ENCODE measurements around the gene ASB1.

The ASB1 gene

GRCh38 chr2:238498691-238499295, 72.1 kb downstream of the ASB1 start:
- no peak overlapping the region for H2AFZ ChIP-seq (ENCODE audit: low read length)
- H3F3A ChIP-seq (ENCODE audit: insufficient read depth, low read length), result no peaks in the 10 kb centered on the region
- no peak overlapping the region for H3K4me2 ChIP-seq (ENCODE audit: low read length)
- no peaks in the 10 kb centered on the region for H3K79me2 ChIP-seq (ENCODE audit: insufficient read depth, low read length)
- H3K9me3 ChIP-seq (ENCODE audit: low read length), result no peaks in the 10 kb centered on the region
- H3K4me3 ChIP-seq (ENCODE audit: low read depth, low read length, poor library complexity, severe bottlenecking), result no peak overlapping the region
- H3K27me3 ChIP-seq (ENCODE audit: insufficient read depth, low read length), result no peaks in the 10 kb centered on the region
- H3K4me1 ChIP-seq (ENCODE audit: insufficient read depth, low read length, severe bottlenecking), result peaks cover 11% of the 10 kb centered on the region
- no peak overlapping the region for H3K27ac ChIP-seq (ENCODE audit: low read depth, low read length, poor library complexity, severe bottlenecking)
- TF ChIP-seq EZH2 (IDR thresholded peaks at IDR 0.05; ENCODE audit: borderline replicate concordance, low read length), result no peak
- TF ChIP-seq, protein P1, sequence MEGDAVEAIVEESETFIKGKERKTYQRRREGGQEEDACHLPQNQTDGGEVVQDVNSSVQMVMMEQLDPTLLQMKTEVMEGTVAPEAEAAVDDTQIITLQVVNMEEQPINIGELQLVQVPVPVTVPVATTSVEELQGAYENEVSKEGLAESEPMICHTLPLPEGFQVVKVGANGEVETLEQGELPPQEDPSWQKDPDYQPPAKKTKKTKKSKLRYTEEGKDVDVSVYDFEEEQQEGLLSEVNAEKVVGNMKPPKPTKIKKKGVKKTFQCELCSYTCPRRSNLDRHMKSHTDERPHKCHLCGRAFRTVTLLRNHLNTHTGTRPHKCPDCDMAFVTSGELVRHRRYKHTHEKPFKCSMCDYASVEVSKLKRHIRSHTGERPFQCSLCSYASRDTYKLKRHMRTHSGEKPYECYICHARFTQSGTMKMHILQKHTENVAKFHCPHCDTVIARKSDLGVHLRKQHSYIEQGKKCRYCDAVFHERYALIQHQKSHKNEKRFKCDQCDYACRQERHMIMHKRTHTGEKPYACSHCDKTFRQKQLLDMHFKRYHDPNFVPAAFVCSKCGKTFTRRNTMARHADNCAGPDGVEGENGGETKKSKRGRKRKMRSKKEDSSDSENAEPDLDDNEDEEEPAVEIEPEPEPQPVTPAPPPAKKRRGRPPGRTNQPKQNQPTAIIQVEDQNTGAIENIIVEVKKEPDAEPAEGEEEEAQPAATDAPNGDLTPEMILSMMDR (IDR thresholded peaks at IDR 0.05; ENCODE audit: low read length), result no peak
- H3K36me3 ChIP-seq (ENCODE audit: insufficient read depth, low read length), result no peaks in the 10 kb centered on the region; the same call in 1 of the 2 replicates
- H3K9me2 ChIP-seq (ENCODE audit: low read depth, low read length), result no peaks in the 10 kb centered on the region
- no peaks in the 10 kb centered on the region for H4K20me1 ChIP-seq (ENCODE audit: insufficient read depth, low read length)
- H3K9ac ChIP-seq (ENCODE audit: low read length), result no peak overlapping the region

DNA sequence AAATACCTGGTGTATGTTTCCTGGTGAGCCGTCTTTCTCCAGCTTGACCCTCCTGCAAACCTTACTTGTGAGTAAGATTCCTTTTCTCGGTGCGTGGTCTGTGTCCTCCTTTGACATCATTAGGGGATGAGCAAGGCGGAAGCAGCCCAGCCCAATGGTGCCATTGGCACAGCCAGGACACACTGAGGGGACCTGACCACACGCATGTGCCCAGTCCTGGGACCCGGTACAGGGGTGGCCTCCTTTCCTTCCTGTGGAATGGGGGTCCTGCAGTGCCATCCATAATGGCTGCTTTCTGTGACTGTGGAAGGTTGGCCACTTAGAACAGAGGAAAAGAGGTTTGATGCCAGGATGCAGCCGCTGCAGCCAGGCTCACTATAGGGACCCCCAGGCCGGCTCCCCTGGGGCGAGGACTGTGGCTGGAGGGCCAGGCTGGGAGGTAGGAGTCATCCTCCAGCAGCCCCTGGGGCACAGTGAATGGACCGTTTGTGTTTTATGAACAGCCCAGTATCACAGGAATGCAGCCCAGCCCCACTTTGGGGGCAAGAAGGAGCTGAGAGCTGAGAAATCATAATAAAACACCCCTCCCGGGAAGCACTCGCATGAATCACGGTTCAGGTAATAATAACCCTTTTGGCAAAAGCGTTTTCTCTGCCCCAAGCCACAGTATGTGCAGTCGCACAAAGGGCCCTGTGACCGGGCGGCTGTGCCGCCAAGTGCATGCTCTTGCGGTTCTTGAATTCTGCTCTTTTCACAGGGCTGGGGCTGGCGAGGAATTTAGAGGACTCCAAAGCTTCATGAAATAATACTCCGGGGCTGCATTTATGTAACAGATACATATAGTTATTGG, 73.2 kb downstream of the ASB1 start:
- Histone ChIP-seq H2AFZ (ENCODE audit: low read length) (no peak overlapping the region), H3K9me3 (ENCODE audit: low read length) (no peaks in the 10 kb centered on the region), H3K9me2 (ENCODE audit: low read depth, low read length) (no peaks in the 10 kb centered on the region), H4K20me1 (ENCODE audit: insufficient read depth, low read length) (no peaks in the 10 kb centered on the region), H3K27me3 (ENCODE audit: insufficient read depth, low read length) (no peaks in the 10 kb centered on the region), H3K36me3 (ENCODE audit: insufficient read depth, low read length) (no peaks in the 10 kb centered on the region; the same call in 1 of the 2 replicates), H3K9ac (ENCODE audit: low read length) (no peak overlapping the region), H3F3A (ENCODE audit: insufficient read depth, low read length) (no peaks in the 10 kb centered on the region), H3K4me2 (ENCODE audit: low read length) (no peak overlapping the region), H3K27ac (ENCODE audit: low read depth, low read length, poor library complexity, severe bottlenecking) (no peak overlapping the region), H3K79me2 (ENCODE audit: insufficient read depth, low read length) (no peaks in the 10 kb centered on the region), H3K4me3 (ENCODE audit: low read depth, low read length, poor library complexity, severe bottlenecking) (no peak overlapping the region), H3K4me1 (ENCODE audit: insufficient read depth, low read length, severe bottlenecking) (no peaks in the 10 kb centered on the region)
- TF ChIP-seq, protein P1 (IDR thresholded peaks at IDR 0.05; ENCODE audit: low read length), result no peak
- no peak for TF ChIP-seq EZH2 (IDR thresholded peaks at IDR 0.05; ENCODE audit: borderline replicate concordance, low read length)

DNA sequence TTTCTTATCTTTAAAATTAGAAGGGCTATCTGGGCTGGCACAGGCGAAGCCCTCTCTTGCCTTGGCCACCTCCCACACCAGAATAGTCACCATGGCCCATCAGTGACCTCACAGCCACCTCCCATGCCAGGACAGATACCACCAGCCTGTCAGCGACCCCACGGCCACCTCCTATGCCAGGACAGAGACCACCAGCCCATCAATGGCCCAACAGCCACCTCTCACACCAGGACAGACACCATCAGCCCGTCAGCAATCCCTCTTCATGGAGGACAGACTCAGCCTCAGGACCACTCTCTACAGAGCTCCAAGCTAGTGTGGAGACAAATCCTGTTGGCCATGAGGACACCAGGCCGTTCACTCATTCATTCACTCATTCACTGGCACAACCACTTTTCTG, 74.6 kb downstream of the ASB1 start:
- no peaks in the 10 kb centered on the region for H3K79me2 ChIP-seq (ENCODE audit: insufficient read depth, low read length)
- no peaks in the 10 kb centered on the region for H3F3A ChIP-seq (ENCODE audit: insufficient read depth, low read length)
- no peak overlapping the region for H3K9ac ChIP-seq (ENCODE audit: low read length)
- H3K4me3 ChIP-seq (ENCODE audit: low read depth, low read length, poor library complexity, severe bottlenecking), result no peak overlapping the region
- no peak for TF ChIP-seq EZH2 (IDR thresholded peaks at IDR 0.05; ENCODE audit: borderline replicate concordance, low read length)
- TF ChIP-seq, protein P1 (IDR thresholded peaks at IDR 0.05; ENCODE audit: low read length), result no peak
- no peak overlapping the region for H2AFZ ChIP-seq (ENCODE audit: low read length)
- H3K36me3 ChIP-seq (ENCODE audit: insufficient read depth, low read length), result no peaks in the 10 kb centered on the region
- no peaks in the 10 kb centered on the region for H3K4me1 ChIP-seq (ENCODE audit: insufficient read depth, low read length, severe bottlenecking)
- no peaks in the 10 kb centered on the region for H3K9me3 ChIP-seq (ENCODE audit: low read length)
- no peaks in the 10 kb centered on the region for H4K20me1 ChIP-seq (ENCODE audit: insufficient read depth, low read length)
- no peaks in the 10 kb centered on the region for H3K9me2 ChIP-seq (ENCODE audit: low read depth, low read length)
- H3K27me3 ChIP-seq (ENCODE audit: insufficient read depth, low read length), result peaks cover 6% of the 10 kb centered on the region; the same call in 1 of the 2 replicates
- no peak overlapping the region for H3K4me2 ChIP-seq (ENCODE audit: low read length)
- no peak overlapping the region for H3K27ac ChIP-seq (ENCODE audit: low read depth, low read length, poor library complexity, severe bottlenecking)

Measured in OCI-LY1 (cell line).